Embryonic facial prominence (tissue), 1 donor: ENCODE results near the gene MEPE.
A peak's percentile ranks its signal among the peaks of the same experiment; 100 is the strongest.

Experiments
- DNase-seq: peaks from one replicate; pipeline ENCODE4 v3.0.0-alpha.2; 2016; ENCODE audit errors: extremely low spot score

Gene MEPE

DNA sequence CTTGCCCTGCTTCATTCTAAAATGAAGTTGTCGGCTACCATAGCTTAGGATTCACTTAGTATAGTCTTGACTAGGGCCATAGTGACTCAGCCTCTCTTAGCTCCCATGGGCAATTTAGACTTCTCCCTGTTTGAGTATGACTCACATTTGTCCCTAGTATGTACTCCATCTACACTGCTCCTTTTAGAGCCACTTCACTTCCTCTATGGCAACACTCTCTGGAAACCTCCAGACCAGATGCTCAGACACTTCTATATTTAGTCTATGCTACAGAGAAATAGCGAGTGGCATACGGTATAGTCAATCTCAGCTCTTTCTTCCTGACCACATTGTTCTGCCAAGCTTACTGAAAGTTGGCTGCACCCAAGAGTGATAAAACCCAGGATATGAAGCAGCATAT lies 11.2 kb downstream of the MEPE start:
- no peak for DNase-seq

GRCh38 chr4:87844452-87844851 lies 11.7 kb downstream of the MEPE start:
- no peak for DNase-seq

DNA sequence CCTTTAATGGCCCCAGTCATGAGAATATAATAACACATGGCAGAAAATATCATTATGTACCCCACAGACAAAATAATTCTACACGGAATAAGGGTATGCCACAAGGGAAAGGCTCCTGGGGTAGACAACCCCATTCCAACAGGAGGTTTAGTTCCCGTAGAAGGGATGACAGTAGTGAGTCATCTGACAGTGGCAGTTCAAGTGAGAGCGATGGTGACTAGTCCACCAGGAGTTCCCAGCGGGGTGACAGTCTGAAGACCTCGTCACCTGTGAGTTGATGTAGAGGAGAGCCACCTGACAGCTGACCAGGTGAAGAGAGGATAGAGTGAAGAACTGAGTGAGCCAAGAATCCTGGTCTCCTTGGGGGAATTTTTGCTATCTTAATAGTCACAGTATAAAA lies 13.5 kb downstream of the MEPE start:
- DNase-seq: no peak

DNA sequence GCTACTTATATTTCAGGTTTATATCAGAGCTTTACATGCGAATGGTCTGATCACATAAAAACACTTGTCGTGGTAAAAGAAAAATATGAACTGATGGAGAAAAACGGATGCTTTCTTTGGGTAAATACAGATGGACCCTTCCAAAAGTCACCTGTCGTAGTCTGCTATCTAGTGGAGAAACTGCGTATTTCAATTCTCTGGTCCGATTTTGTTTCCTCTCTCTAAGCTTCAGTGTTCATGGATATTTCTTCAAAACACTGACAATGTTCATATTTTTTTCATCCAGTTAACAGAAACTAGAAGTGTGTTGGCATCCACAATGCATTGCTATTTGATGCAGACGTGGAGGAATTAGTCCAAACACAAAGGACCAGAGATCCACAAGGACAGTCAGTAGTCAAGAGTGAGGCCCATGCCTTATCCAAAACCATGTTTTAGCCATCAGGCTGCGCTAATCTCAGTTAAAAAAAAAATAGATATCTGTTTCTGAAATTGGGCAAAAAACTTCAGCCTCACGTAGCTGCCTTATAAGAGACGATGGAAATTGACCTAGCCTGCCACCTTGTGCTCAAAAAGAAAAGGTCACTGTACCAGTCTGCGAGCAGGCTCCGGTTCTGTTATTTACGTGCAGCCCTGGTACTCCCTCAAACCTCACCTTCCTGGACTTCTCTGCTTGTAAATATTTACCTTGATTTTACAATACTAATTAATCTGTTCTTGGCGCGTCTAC lies 16.0 kb downstream of the MEPE start:
- peak; percentile 46 for DNase-seq

GRCh38 chr4:87849612-87850011 lies 16.8 kb downstream of the MEPE start:
- DNase-seq: no peak

DNA sequence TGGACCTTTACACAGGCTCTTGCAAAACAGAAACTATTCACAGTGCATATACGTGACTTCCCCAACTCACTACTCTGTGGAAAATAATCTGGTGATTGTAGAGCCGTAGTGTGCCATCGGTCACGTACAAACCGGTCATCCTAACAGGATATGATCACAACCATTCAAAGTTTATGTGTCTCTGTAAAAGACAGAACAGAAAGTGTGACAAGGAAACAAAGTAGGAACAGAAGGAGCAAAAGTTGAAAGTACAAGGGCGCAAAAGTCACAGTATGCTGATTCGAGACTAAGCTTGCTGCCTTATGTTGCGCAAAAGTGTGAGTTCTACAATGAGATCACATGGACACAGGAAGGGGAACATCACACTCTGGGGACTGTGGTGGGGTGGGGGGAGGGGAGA lies 18.6 kb downstream of the MEPE start:
- no peak for DNase-seq

GRCh38 chr4:87851953-87852352 lies 19.2 kb downstream of the MEPE start:
- no peak for DNase-seq

GRCh38 chr4:87853108-87853507 lies 20.3 kb downstream of the MEPE start:
- DNase-seq: peak; percentile 19

- no peak for DNase-seq
Observed at GRCh38 chr4:87853891-87854290, 21.1 kb downstream of the MEPE start.

- no peak for DNase-seq
Observed at GRCh38 chr4:87855559-87855958, 22.8 kb downstream of the MEPE start.

- DNase-seq: no peak
Observed at GRCh38 chr4:87856816-87857215, 24.0 kb downstream of the MEPE start.

DNA sequence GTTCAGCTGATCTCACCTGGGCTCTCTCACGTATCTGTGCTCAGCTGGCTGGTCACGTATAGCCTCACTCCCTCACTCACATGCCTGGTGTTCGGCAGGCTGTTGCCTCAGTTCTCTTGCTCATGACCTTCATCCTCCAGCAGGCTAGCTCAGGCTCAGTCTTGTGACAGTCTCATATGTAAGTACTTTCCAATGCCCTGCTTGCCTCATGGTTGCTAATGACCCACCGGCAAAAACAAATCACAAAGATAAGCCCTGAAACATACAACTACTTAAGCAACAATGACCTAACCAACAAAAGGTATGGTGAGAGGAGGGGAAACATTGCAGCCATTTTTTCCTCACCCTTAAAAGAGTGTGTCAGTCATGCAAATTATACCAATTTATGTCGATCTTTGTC lies 25.0 kb downstream of the MEPE start:
- no peak for DNase-seq

- DNase-seq: no peak
Observed at GRCh38 chr4:87862236-87862635, 29.5 kb downstream of the MEPE start.

GRCh38 chr4:87863486-87863885 lies 30.7 kb downstream of the MEPE start:
- no peak for DNase-seq

DNA sequence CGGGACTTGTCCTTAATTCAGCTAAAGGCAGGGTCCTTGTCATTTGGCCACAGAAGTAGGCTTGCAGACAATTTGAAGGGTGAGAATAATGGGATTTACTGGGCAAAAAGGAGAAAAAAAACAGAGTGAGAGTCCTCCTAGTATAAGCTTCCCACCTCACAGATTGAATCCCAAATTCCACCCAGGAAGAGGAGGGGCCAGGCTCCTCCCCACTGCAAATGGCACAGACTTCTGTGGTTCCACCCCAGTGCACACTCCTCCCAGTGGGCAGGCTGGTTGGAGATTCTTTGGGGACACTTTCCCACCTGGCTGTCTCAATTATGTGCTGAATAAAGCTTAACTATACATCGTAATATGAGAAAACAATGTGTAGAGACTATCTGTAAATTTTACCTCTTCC lies 31.6 kb downstream of the MEPE start:
- no peak for DNase-seq

DNA sequence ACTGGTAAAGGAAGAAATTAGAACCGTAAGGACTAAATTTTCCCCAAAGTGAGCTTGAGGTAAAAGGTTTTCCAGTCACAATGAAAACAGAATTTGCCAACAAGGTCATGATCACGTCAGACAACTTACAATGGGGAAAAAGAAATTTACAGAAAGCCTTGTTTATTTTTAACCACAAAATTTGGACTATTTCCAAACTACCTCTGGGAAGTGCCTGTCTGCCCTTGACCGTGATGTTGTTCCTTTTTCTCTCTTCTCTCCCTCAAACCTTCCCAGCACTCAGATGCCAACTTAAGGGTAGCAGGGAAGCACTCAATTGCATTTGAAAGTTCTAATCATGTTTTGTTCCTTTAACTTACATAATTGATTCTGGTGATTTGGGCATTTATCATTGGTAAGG lies 32.5 kb downstream of the MEPE start:
- DNase-seq: no peak

DNA sequence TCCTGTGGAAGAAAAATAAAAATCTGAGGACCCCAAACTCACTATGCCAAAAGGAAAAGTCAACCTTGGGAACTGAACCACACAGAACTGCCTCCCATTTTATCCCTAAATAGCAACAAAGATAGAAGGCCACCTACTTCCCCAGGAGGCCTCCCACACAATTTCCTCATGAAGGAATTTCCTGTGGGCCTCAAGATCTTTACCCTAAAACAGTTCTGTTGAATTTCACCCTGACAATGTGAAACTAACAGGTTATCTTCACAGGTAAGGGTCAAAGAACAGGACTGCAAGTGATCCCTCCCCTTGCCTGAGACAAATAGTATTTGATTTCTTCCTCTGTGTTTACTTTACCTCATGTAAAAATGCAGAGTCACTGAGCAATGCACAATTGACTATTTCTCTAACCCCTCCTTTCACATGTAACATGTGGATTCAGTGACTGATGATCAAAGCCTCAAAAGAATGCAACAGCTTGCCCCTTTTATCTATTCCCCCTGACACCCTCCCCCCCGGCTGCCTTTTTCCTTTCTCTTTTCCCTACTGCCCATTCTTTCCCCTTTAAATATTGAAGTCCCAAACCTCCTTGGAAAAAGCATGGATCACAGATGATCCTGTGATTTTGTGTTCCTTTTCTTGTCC lies 33.3 kb downstream of the MEPE start:
- DNase-seq: no peak

DNA sequence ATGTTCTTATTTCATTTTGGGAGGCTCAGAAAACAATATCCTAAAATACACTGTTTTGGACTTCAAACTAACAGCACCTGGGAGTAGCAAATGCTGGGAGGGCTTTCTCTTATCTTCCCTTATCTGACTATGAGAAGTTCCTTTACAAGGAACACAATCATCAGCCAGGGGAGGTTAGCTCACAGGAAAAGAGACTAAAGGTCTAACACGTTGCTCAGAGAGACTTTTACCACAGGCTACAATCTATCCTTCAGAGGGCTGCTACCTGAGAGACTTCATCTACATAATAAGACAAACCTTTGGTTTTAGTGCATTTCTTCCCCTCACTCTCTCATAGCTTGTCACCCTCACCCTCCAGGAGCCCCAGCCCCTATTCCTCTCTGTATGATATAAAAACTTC lies 35.8 kb downstream of the MEPE start:
- DNase-seq: no peak

- no peak for DNase-seq
Observed at GRCh38 chr4:87872028-87872427, 39.3 kb downstream of the MEPE start.

DNA sequence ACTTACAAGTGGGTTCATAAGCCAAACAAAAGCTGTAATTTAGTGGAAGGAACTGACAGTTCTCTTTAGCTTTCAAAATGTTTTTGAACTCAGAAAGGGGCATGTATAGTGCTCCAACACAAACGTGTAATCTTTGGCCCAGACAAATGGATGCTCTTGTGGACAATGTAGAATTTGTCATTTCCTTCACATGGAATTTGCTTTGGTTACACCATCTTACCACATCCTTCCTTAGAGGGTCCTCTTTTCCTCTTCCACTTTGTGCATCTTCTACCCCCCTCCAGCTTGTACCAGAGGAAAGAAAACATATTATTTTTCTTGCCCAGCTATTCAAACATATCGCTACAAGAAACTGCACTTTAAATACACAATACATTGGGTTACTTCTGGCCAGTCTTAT lies 42.4 kb downstream of the MEPE start:
- DNase-seq: no peak

DNA sequence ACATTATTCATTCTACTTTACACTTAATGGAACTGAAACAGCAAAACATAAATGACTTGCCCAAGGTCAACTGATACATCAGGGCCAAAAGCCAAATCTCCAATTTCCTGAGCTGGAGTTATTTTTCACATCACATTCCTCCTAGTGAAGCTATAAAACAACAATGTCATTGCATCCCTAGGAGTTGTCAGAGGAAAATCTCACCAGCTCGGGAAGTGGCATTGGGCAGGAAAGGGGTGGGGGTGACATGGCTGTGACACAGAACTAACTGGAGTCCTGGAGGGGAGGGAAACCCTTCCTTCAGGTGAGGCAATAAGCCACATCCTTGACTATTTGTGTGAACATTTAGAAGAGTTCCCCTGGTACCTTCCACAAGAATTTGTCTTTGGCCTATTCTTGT lies 47.3 kb downstream of the MEPE start:
- DNase-seq: no peak

DNA sequence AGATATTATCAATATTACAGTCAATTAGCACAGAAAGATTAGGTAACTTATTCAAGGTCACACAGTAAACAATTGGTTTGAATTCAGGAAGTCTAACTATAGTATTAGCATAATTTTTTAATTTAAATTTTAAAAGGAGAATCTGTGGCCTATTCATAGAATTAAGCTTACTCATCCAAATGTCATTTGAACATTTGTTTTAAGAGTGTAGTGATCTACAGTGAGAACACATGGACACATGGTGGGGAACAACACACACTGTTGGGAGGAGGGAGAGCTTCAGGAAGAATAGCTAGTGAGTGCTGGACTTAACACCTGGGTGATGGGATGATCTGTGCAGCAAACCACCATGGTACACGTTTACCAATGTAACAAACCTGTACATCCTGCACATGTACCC lies 48.3 kb downstream of the MEPE start:
- no peak for DNase-seq

GRCh38 chr4:87882321-87882720 lies 49.6 kb downstream of the MEPE start:
- DNase-seq: no peak

GRCh38 chr4:87882861-87883260 lies 50.1 kb downstream of the MEPE start:
- no peak for DNase-seq
